Mesothelial cell of epicardium (in vitro differentiated cells): ENCODE data around the gene ENTPD8. TPM values are rescaled to one million over a fixed set of nuclear protein-coding genes. Genes with fewer than 3 reads are reported as not detected.
"Not testable (repeated sequence)": the region's sequence is repeated elsewhere in the genome, so short reads cannot be mapped to it uniquely, and the experiment has no call there.

Source experiments
- DNase-seq, 2 experiments: peaks; one replicate each; pipeline ENCODE4 v3.0.0; 2021; ENCODE audit warnings: low spot score in 2 of 2; ENCODE audit not compliant: unreplicated experiment in 2 of 2
- H3K27ac Mint-ChIP-seq: 2 replicates; pipeline ENCODE4 v1.8.0; 2021; ENCODE audit warnings: mixed read lengths
- H3K27me3 Mint-ChIP-seq: 2 replicates; pipeline ENCODE4 v1.8.0; 2021; ENCODE audit warnings: low read depth, mixed read lengths
- H3K36me3 Mint-ChIP-seq: 2 replicates; pipeline ENCODE4 v1.8.0; 2021; ENCODE audit warnings: mixed read lengths
- H3K4me1 Mint-ChIP-seq: 2 replicates; pipeline ENCODE4 v1.8.0; 2021; ENCODE audit warnings: mixed read lengths
- H3K4me3 Mint-ChIP-seq: 2 replicates; pipeline ENCODE4 v1.8.0; 2021; ENCODE audit warnings: mild to moderate bottlenecking, moderate library complexity, mixed read lengths
- H3K9me3 Mint-ChIP-seq: 2 replicates; pipeline ENCODE4 v1.8.0; 2021; ENCODE audit warnings: mixed read lengths
- CTCF ChIP-seq: fragments of 200-600 bp; sonication (generic); IDR thresholded peaks from one replicate; pipeline ENCODE4 v1.5.0; 2021; ENCODE audit warnings: antibody characterized with exemption; ENCODE audit not compliant: unreplicated experiment
- total RNA-seq: library from RNA; stranded (reverse); gene quantifications from 3 replicates; pipeline ENCODE4 v1.2.1, GENCODE V29; 2021

ENTPD8 gene
- total RNA-seq, 1 donor from 2014 or later: 1.4 TPM

- no peak overlapping the region for H3K4me3 Mint-ChIP-seq
- no peaks in the 10 kb centered on the region for H3K27me3 Mint-ChIP-seq
- DNase-seq: no peak
- H3K9me3 Mint-ChIP-seq: no peaks in the 10 kb centered on the region
- no peaks in the 10 kb centered on the region for H3K4me1 Mint-ChIP-seq
- peaks cover 2% of the 10 kb centered on the region for H3K36me3 Mint-ChIP-seq
- TF ChIP-seq CTCF: no peak
- no peak overlapping the region for H3K27ac Mint-ChIP-seq
Measured at GRCh38 chr9:137412431-137412830, 28.7 kb downstream of the ENTPD8 start.

GRCh38 chr9:137411645-137412380, 29.3 kb downstream of the ENTPD8 start:
- no peaks in the 10 kb centered on the region for H3K9me3 Mint-ChIP-seq
- H3K27ac Mint-ChIP-seq: no peak overlapping the region
- H3K36me3 Mint-ChIP-seq: peaks cover 2% of the 10 kb centered on the region
- no peak overlapping the region for H3K4me3 Mint-ChIP-seq
- TF ChIP-seq CTCF: no peak
- H3K27me3 Mint-ChIP-seq: no peaks in the 10 kb centered on the region
- no peak for DNase-seq
- H3K4me1 Mint-ChIP-seq: no peaks in the 10 kb centered on the region

- Mint-ChIP-seq H3K4me1 (no peaks in the 10 kb centered on the region), H3K9me3 (no peaks in the 10 kb centered on the region), H3K27me3 (no peaks in the 10 kb centered on the region), H3K27ac (no peak overlapping the region), H3K36me3 (peaks cover 2% of the 10 kb centered on the region), H3K4me3 (no peak overlapping the region)
- no peak for DNase-seq
- TF ChIP-seq CTCF: no peak
Measured at GRCh38 chr9:137411260-137411644, 29.9 kb downstream of the ENTPD8 start.

- no peaks in the 10 kb centered on the region for H3K4me1 Mint-ChIP-seq
- H3K36me3 Mint-ChIP-seq: peaks cover 2% of the 10 kb centered on the region
- no peak for TF ChIP-seq CTCF
- no peak for DNase-seq
- no peaks in the 10 kb centered on the region for H3K27me3 Mint-ChIP-seq
- no peak overlapping the region for H3K4me3 Mint-ChIP-seq
- H3K9me3 Mint-ChIP-seq: no peaks in the 10 kb centered on the region
- no peak overlapping the region for H3K27ac Mint-ChIP-seq
Measured at GRCh38 chr9:137410891-137411249, 30.3 kb downstream of the ENTPD8 start.

- not testable (repeated sequence) for H3K27ac Mint-ChIP-seq, H3K36me3 Mint-ChIP-seq, H3K9me3 Mint-ChIP-seq, H3K4me1 Mint-ChIP-seq, H3K27me3 Mint-ChIP-seq, DNase-seq, H3K4me3 Mint-ChIP-seq
Measured at GRCh38 chr9:137410236-137410890, 30.8 kb downstream of the ENTPD8 start.

- no peak for DNase-seq
Measured at GRCh38 chr9:137409515-137409914, 31.6 kb downstream of the ENTPD8 start.

More at GRCh38 chr9:137409515-137409914, 31.6 kb downstream of the ENTPD8 start:
- Mint-ChIP-seq H3K4me1 (no peaks in the 10 kb centered on the region), H3K4me3 (no peak overlapping the region), H3K27ac (no peak overlapping the region), H3K9me3 (no peaks in the 10 kb centered on the region), H3K36me3 (peaks cover under 1% of the 10 kb centered on the region), H3K27me3 (no peaks in the 10 kb centered on the region)
- TF ChIP-seq CTCF: no peak
